ENCODE measurements around the gene RECK.

The RECK gene

GRCh38 chr9:36029765-36030528 is 6.8 kb upstream of the RECK start:
- DNase-seq: no peak

- no peak for DNase-seq
Observed at GRCh38 chr9:36030871-36031270, 5.8 kb upstream of the RECK start.

GRCh38 chr9:36031774-36032555 is 4.7 kb upstream of the RECK start:
- DNase-seq: no peak

GRCh38 chr9:36033788-36034187 is 2.9 kb upstream of the RECK start:
- DNase-seq: no peak

- no peak for DNase-seq
Observed at GRCh38 chr9:36034234-36034633, 2.5 kb upstream of the RECK start.

GRCh38 chr9:36035006-36035405 is 1.7 kb upstream of the RECK start:
- DNase-seq: no peak

GRCh38 chr9:36036253-36036779 is 397 bp upstream of the RECK start:
- no peak for DNase-seq

- no peak for DNase-seq
Observed at GRCh38 chr9:36037549-36038122, 923 bp downstream of the RECK start.

- no peak for DNase-seq
Observed at GRCh38 chr9:36039121-36039520, 2.4 kb downstream of the RECK start.

- DNase-seq: no peak
Observed at GRCh38 chr9:36039696-36040095, 3.0 kb downstream of the RECK start.

GRCh38 chr9:36040271-36040925 is 3.7 kb downstream of the RECK start:
- DNase-seq: no peak

- no peak for DNase-seq
Observed at GRCh38 chr9:36041506-36041905, 4.8 kb downstream of the RECK start.

- DNase-seq: no peak
Observed at GRCh38 chr9:36045610-36046009, 8.9 kb downstream of the RECK start.

- DNase-seq: no peak
Observed at GRCh38 chr9:36046923-36047322, 10.2 kb downstream of the RECK start.

- DNase-seq: no peak
Observed at GRCh38 chr9:36049408-36049807, 12.7 kb downstream of the RECK start.

- DNase-seq: no peak
Observed at GRCh38 chr9:36050476-36050875, 13.8 kb downstream of the RECK start.

GRCh38 chr9:36051317-36051716 is 14.6 kb downstream of the RECK start:
- DNase-seq: no peak

GRCh38 chr9:36053971-36054370 is 17.3 kb downstream of the RECK start:
- DNase-seq: no peak

- DNase-seq: no peak
Observed at GRCh38 chr9:36056896-36057295, 20.2 kb downstream of the RECK start.

GRCh38 chr9:36063804-36064447 is 27.2 kb downstream of the RECK start:
- DNase-seq: no peak

GRCh38 chr9:36064448-36065037 is 27.8 kb downstream of the RECK start:
- DNase-seq: no peak

GRCh38 chr9:36074055-36074454 is 37.3 kb downstream of the RECK start:
- DNase-seq: no peak

All from NCI-H510A treated with DMSO at 0.1 percent for 48 hours (cell line).